GM21528 (cell line): ENCODE data around the gene NCOA1.
A peak's percentile ranks its signal among the peaks of the same experiment; 100 is the strongest.
"Not testable (repeated sequence)": the region's sequence is repeated elsewhere in the genome, so short reads cannot be mapped to it uniquely, and the experiment has no call there.

Experiments used
- ATAC-seq: cut with Tn5 transposase; IDR thresholded peaks from one replicate; pipeline ENCODE4 v1.9.1; 2021; ENCODE audit warnings: mild to moderate bottlenecking, moderate library complexity; ENCODE audit not compliant: unreplicated experiment, low FRiP score

The NCOA1 gene

DNA sequence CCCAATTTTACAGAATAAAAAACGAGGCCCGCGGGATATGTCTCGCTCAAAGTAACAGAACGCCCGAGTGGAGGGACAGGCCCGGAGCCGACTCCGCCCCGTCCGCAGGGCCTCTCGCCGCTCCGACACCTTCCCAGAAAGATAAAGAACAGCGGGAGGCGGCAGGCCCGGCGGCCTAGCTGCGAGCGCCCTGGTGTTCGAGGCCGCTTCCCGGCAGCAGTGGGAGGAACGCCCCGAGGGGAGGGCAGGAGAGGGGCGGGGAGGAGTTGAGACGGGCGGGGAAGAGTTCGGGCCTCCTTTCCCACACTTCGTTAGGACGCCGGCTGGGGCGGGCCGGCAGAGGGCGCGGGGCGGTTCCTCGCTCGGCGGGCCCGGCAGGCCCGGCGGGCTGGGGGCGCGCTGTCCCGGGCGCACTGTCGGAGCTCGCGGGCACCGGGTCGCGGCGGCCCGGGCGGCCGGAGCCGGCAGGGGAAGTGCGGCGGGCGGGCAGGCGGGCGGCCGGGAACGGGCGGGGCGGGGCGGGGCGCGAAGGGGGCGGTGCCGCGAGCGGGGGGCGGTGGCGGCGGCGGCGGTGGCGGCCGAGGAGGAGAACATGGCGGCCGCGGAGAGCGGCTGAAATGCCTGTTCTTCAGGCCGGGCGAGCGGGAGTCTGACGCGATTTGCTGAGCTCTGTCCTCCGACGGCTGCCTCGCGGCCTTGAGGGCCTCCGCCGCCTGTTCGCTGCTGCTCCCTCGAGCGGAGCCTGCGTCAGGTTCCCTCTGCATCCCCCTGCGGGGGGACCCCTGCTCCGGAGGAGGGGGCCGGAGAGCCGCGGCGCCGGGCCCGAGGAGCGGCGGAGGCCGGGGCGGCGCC lies at the start of gene NCOA1:
Gene NCOA1 (plus strand): TSS at position 565 of the 852 bp plus-strand sequence. CDS start 167,424 bp downstream, outside the sequence.
- peak; percentile 62 for ATAC-seq

DNA sequence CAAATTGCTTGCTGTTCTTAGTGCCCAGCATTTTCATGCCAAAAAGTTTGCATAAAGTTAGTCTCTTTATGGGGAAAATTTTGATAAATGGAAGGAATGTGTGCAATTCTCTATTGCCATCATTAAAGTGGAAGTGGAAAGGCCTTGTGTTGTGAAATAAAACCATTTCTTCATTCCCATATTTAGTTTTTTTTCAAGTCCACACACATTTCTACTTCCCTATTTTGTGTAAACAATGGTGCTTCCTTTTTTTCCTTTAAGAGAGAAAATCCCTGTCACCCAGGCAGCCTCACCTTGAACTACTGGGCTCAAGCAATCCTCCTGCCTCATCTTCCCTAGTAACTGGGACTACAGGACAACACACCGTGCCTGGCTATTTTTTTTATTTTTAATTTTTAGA lies 42.3 kb upstream of the NCOA1 start:
- no peak for ATAC-seq

DNA sequence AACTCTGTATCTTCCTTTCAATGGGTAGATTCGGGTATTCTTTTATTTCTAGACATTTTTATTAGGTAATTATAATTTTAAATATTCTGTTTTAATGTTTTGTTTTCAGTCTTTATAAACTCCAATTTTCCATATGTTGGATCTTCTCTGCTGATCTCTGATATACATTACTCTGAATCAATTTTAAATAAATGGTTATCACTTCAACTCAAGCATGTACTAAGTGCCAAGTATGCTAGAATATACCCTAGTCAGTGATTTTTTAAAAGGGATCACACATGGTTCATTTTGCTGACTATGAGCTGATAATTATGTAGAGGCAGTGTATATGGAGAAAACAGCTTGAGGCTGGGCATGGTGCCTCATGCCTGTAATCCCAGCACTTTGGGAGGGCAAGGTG lies 41.7 kb upstream of the NCOA1 start:
- no peak for ATAC-seq

DNA sequence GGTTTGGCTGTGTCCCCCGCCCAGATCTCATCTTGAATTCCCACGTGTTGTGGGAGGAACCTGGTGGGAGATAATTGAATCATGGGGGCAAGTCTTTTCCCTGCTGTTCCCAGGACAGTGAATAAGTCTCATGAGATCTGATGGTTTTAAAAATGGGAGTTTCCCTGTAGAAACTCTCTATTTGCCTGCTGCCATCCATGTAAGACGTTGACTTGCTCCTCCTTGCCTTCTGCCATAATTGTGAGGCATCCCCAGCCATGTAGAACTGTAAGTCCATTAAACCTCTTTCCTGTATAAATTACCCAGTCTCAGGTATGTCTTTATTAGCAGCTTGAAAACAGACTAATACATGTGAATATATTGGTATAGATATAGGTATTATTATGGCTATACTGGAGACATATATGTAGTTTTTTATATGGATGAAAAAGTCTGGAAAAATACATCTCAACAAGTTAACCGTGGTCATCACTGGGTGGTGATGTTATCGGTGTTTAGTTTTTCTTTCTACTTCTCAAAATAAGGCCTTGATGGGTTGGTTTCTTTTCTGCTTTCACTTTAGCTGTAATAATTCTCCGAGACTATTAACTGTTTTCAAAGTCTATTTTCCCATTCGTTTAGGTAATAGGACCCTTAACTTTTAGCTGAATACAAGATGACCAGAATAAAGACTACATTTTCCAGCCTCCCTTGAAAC lies 39.1 kb upstream of the NCOA1 start:
- no peak for ATAC-seq

DNA sequence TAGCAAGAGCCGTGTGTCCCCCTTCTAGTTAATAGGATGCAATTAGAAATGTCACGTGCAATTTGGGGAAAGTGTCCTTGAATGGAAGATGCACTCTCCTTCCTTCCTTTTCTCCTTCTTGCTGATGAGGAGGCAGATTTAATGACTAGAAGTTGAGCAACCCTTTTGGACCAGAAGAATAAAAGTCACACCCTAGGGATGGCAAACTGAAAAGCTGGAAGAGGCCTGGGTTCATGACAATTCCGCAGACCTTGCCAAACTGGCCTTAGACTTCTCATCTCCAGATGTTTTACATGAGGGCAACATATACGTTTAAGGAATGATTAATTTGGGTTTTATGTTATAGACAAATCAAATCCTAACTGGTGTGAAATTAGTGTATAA lies 38.6 kb upstream of the NCOA1 start:
- no peak for ATAC-seq

DNA sequence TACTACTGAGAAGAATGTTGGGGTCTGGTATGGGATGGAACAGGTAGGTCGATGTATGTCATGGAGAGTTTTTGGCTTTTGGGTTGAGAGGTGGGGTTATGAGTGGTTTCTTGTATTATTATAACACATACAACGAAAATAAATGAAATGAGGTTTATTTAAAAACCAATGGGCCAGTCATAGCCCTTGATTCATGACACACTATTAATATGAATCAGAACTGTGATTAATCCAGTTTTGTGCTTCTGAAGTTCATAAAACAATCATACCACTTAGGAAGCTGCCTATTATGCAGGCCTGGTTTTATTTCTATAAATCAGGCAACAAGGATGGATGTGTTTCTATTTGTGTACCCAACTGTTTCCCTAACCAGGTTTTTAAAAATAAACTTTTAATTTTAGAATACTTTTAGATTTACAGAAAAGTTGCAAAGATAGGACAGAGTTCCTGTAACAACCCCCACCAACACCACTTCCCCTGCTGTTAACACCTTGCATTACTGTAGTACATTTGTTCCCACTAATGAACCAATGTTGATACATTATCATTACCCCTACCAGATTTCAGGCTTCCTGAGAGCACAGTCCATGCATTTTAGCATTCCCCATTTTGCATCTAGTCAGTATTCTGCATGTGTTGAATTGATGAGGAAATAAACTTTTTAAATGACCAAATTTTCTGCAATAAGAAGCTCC lies 37.5 kb upstream of the NCOA1 start:
- ATAC-seq: no peak

DNA sequence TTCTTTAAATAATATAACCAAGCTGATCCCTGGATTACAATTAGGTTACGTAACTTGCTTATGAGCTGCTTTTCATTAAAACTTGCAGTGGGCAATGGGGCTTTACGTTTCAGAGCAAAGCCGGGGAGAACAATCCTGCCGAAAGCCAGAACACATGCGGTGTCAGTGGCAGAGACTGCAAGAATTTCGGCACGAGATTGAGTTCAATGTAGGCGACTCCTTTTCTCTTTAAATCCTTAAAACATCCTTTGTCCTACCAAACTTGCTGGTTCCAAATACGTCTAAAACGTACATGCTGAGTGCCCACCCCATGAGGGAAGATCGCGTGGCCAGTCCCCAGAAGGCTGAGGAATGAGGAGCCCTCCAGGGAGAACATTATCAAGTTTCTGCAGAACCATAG lies 36.8 kb upstream of the NCOA1 start:
- ATAC-seq: no peak

DNA sequence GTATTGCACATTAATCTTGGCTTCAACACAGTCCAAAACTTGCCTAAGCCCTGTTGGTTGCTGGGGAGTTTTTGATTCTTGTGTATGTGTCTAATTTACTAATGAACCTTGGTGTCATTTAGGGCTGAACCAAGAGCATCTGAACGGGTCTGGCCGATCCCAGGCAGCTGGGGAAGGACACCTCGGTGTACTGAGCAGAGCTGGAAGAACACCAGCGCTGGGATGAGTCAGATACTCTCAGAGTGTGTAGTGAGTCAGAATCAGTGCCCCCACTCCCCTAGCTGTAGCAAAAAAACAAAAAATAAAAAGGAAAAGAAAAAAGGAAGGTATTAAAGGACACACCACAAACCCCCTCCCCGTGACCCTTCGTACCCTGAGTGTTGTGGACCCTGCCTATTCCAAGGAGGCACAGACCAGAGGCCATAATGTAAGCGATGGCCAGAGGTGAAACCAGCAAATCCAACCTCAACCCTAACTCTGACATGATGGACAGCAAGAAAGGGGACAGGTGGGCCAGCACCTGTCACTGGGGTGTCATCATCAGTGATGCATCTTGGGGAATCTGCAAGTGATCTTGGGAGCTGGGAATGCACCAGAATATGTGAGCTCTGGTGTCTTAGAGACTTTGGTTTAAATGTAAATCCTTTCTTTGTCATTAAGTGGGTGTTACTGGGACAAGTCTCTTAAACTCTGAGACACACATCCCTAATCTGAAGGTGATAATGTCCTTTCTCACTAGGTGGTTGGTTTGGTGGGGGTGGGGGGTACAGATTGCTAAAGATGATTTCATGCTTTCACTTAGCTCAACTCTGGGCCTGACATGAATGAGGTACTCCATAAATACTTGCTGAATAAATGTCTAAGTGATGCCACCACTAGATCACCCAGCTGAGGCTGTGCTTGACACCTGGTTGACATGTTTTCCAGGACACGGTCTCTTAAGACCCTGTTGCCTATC lies 34.2 kb upstream of the NCOA1 start:
- no peak for ATAC-seq

DNA sequence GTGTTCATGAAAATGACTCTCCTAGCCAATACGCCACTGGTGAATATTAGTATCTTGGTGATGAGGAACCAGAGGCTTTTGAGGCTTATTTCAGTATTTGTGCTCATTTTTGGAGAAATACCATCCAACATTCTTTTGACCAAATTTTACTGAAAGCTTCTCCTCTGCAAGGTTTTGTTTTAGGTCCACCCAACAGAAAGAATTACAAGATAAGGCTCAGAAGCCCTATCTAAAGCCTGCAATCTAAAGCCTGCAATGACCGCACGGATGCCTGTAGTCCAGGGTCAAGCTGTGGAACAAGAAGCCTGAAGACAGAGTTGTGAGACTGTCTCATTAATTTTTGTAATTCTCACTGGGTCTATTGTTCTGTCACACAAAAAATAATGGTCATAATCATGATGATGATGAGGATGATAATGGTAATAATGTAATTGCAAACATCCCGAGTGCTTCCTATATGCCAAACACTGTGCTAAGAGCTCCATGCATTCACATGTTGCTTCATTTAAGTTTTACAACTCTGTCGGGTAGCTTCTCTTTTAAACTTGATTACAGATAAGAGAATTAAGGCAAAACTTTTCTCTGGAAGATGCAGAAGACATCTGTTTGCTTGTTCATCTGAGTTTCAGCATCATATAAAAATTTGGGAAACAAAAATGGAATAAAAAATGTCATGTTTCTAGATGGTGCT lies 33.2 kb upstream of the NCOA1 start:
- no peak for ATAC-seq

DNA sequence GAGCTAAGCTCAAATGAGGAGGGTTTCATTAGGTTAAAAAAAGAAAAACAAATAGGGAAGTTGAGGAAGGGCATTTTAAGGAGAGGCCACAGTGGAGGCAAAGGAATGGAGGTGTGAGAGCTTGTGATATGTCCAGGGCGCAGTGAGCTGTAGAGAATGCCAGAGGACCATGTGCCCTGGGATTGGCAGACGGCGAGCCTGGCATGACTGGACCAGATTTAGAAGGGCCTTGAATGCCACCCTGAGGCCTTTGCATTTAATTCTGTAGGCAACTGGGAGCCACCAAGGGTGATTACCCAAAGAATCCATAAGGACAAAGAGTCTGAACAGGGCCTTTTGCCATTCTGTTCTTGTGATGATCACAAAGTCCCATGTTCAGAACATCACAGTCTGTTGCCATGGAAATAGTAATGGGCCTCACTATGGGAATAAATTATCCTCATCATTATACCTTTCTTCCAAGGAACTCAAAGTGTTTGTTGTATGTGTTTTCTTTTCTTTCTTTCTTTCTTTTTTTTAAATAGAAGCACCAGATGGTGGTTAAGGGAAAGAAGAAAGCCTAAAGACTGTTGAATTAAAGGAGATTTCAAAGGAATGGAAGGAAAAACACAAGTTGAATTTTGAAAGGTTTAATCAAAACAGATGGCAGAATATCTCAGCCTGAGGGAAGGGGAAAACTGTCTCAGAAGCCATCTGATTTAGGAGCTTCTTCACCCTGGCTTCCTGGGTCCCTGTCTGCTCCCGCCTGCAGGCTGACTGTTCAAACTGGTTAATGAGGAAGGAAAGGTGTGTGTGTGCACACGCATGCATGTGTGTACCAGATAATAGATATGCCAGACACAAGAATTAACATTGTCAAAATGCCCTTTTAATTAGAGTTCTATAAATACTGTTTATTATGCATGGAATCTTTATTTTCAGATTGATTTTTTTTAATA lies 31.6 kb upstream of the NCOA1 start:
- no peak for ATAC-seq

DNA sequence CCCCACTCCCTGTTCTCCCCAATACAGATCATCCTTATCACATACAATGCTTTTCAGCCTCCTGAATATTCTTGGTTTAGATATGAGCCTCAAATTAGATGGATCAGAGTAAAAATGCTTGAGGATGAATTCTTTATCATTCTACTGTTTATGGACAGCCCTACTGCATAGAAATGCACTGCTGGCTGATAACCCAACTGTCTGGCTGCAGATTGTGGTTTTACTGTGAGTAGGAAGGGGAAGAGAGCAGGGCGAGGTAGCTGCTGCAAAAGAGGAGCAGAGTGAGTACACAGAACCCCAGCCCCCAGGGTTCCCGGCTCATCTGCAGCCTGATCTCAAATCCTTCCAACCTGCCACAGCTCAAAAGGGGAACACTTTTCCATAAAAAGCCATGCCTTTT lies 29.4 kb upstream of the NCOA1 start:
- no peak for ATAC-seq

DNA sequence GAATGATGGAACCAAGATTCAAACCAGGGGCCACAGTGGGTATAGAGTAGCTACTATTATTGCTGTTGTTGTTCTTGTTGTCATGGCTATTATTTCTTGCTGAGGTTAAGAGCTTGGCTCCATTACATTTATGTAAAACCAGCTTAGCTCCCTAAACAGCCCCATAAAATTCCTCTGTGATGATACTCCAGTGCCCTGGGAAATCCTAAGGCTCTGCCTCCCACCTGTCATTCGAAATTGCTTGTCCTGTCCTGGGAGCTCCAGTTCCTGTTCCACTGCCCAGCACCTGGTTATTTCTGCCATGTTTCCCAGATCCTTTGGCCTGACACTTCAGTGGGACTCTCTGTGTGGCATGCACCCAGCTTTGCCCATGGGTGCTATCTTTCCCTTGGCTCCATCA lies 27.8 kb upstream of the NCOA1 start:
- no peak for ATAC-seq

DNA sequence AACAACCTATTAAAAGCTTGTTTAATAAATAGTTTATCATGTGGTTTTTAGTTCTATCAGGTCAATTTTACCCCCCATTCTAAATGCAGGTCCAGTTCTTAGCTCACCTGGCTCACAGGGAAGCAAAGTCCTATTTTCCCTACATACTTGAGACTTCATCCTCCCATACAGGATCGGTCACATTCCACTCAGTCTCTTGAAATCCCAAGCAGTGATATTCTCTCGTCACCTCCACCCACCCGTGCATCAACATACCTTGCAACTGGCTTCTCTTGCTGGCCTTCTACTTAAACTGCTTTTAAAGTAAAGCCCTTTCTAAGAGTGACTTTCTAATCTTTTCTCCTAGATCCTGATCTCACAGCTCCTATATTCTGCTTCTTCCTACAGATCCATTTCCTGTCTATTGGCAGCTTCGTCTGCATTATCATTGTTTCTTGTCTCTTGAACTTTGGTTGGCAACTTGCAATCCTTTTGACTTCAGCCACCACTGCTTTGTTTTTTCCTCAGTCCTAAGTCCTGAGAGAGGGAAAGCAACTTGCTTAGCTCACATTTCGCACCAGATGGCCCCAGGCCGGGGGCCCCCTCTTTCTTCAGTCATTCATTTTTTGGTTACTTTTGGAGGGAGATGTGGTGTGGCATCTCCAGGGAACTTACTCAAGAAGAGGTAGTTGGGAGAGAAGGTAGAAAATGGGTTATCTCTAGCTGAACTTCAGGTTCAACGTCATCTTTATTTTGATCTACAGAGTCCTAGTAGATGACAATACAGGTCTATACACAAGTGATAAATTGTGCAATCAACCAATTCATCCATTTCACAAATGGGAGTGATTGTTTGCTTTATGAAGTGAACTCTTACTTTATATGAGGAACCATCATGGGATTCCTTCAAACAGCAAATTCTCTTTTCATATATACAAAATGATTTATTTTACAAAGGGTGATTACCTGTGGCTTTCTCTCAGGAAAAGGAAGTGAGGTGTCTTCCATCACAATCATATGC lies 23.9 kb upstream of the NCOA1 start:
- no peak for ATAC-seq

DNA sequence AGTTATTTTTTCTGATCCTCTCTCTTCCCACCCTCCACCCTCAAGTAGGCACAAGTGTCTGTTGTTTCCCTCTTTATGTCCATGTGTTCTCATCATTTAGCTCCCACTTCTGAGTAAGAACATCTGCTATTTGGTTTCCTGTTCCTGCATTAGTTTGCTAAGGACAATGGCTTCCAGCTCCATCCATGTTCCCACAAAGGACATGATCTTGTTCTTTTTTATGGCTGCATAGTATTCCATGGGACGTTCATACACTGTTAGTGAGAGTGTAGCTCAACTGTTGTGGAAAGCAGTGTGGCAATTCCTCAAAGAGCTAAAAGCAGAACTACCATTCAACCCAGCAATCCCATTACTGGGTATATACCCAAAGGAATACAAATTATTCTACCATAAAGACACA lies 22.6 kb upstream of the NCOA1 start:
- ATAC-seq: not testable (repeated sequence)

DNA sequence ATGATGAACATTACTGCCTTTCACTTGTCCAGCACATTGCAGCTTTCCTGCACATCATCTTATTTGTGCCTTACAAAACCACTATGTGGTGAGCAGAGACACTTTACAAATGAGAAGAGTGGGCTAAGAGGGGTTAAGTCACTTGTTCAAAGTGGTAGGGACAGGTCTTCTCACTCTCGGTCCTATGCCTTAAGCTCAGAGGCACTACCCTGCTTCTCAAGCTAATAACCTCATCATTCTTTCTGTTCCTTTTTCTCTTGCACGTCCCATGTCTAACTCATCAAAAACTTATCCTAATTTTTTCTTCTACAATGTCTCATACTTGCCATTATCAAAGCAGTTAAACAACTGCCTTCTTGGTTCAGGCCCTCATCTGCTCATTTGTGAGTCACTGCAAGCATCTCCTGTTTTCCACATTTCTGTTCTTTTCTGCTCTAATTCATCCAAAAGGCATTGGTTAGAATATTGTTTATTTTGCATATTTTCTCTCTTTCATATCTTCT lies 21.9 kb upstream of the NCOA1 start:
- no peak for ATAC-seq

DNA sequence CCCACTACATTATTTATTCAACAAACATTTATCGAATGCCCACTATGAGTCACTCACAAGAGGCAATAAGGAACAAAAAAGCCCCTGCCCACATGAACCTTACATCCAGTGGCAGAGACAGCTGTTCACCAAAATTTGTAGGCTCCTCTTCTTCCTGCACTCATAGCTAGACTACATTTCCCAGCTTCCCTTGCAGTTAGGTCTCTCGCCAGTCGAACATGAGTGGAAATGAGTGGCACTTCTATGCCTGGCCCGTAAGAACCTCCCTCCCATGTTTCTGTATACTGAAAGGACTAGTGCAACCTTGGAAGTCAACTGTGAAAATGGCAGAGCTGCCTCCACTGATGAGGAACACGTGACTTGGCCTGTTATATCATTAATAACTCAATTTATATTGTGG lies 19.4 kb upstream of the NCOA1 start:
- ATAC-seq: no peak

DNA sequence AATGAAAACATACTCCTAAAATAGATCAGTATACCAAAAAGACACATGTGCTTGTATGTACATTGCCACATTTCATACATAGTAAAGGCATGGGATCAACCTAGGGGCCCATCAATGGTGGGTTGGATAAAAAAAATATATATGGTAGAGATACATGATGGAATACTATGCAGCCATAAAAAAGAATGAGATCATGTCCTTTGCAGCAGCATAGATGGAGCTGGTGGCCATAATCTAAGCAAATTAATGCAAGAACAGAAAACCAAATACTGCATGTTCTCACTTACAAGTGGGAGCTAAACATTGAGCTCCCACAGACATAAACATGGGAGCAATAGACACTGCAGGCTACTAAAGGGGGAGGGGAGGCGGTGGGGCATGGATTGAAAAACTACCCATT lies 18.6 kb upstream of the NCOA1 start:
- ATAC-seq: no peak
